Subcutaneous abdominal adipose tissue (tissue), 5 donors: ENCODE results near the gene PEX16.

Experiments used
- H3K27ac ChIP-seq: one replicate; pipeline ENCODE4 v1.7.0; 2013; ENCODE audit warnings: low read depth, mild to moderate bottlenecking, inconsistent platforms, low read length, moderate library complexity
- H3K27me3 ChIP-seq, 5 donors: one replicate each; pipeline ENCODE4 v1.7.0; 2013; ENCODE audit warnings: low read length in 5 of 5, inconsistent platforms in 1 of 5; ENCODE audit not compliant: control insufficient read depth in 5 of 5, insufficient read depth in 4 of 5
- H3K36me3 ChIP-seq, 5 donors: one replicate each; pipeline ENCODE4 v1.7.0; 2013; ENCODE audit warnings: low read length in 5 of 5; ENCODE audit not compliant: control insufficient read depth in 5 of 5, insufficient read depth in 5 of 5
- H3K4me1 ChIP-seq, 5 donors: one replicate each; pipeline ENCODE4 v1.7.0; 2013; ENCODE audit warnings: low read length in 5 of 5, mild to moderate bottlenecking in 3 of 5, moderate library complexity in 1 of 5; ENCODE audit not compliant: control insufficient read depth in 5 of 5, insufficient read depth in 5 of 5
- H3K4me3 ChIP-seq, 5 donors: one replicate each; pipeline ENCODE4 v1.7.0; 2013; ENCODE audit warnings: low read length in 5 of 5, low read depth in 1 of 5
- H3K9ac ChIP-seq, 5 donors: one replicate each; pipeline ENCODE4 v1.7.0; 2013; ENCODE audit warnings: low read length in 5 of 5, mild to moderate bottlenecking in 4 of 5, moderate library complexity in 3 of 5
- H3K9me3 ChIP-seq, 5 donors: one replicate each; pipeline ENCODE4 v1.7.0; 2013; ENCODE audit warnings: low read length in 5 of 5; ENCODE audit not compliant: control insufficient read depth in 5 of 5
- donor health status: healthy.
- donor health status: healthy.
- donor health status: healthy.
- donor health status: healthy.
- donor health status: healthy.

PEX16 gene

GRCh38 chr11:45932217-45932616 lies 14.5 kb upstream of the PEX16 start:
- Histone ChIP-seq H3K27ac (no peak overlapping the region), H3K4me1 (peaks cover 0 to 9% (median 5%) of the 10 kb centered on the region in 5 donors), H3K27me3 (no peaks in the 10 kb centered on the region), H3K4me3 (no peak overlapping the region), H3K9me3 (no peaks in the 10 kb centered on the region), H3K36me3 (peaks cover 11 to 55% (median 49%) of the 10 kb centered on the region in 5 donors), H3K9ac (peak overlapping the region in 1 of 5 donors; percentile 7)

- H3K27me3 ChIP-seq: peaks cover 0 to 2% (median 0%) of the 10 kb centered on the region in 5 donors
- no peak overlapping the region for H3K4me3 ChIP-seq
- H3K4me1 ChIP-seq: peaks cover 0 to 9% (median 5%) of the 10 kb centered on the region in 5 donors
- peaks cover 8 to 51% (median 47%) of the 10 kb centered on the region in 5 donors for H3K36me3 ChIP-seq
- peak overlapping the region in 1 of 5 donors; percentile 7 for H3K9ac ChIP-seq
- no peak overlapping the region for H3K27ac ChIP-seq
- H3K9me3 ChIP-seq: no peaks in the 10 kb centered on the region
Measured at GRCh38 chr11:45931739-45932138, 14.1 kb upstream of the PEX16 start.

GRCh38 chr11:45930951-45931570 lies 13.4 kb upstream of the PEX16 start:
- no peaks in the 10 kb centered on the region for H3K9me3 ChIP-seq
- H3K36me3 ChIP-seq: peaks cover 4 to 45% (median 41%) of the 10 kb centered on the region in 5 donors
- peaks cover 0 to 9% (median 5%) of the 10 kb centered on the region in 5 donors for H3K4me1 ChIP-seq
- peaks cover 3 to 9% (median 5%) of the 10 kb centered on the region in 5 donors for H3K27me3 ChIP-seq
- H3K4me3 ChIP-seq: no peak overlapping the region
- no peak overlapping the region for H3K9ac ChIP-seq
- no peak overlapping the region for H3K27ac ChIP-seq

GRCh38 chr11:45930031-45930794 lies 12.5 kb upstream of the PEX16 start:
- Histone ChIP-seq H3K4me1 (peaks cover 0 to 9% (median 5%) of the 10 kb centered on the region in 5 donors), H3K9me3 (no peaks in the 10 kb centered on the region), H3K4me3 (no peak overlapping the region), H3K27ac (no peak overlapping the region), H3K27me3 (peaks cover 7 to 12% (median 9%) of the 10 kb centered on the region in 5 donors), H3K9ac (no peak overlapping the region), H3K36me3 (peaks cover 0 to 37% (median 34%) of the 10 kb centered on the region in 5 donors)

GRCh38 chr11:45929486-45930030 lies 11.9 kb upstream of the PEX16 start:
- Histone ChIP-seq H3K9ac (no peak overlapping the region), H3K27me3 (peaks cover 8 to 12% (median 9%) of the 10 kb centered on the region in 5 donors), H3K4me1 (peaks cover 0 to 9% (median 5%) of the 10 kb centered on the region in 5 donors), H3K4me3 (no peak overlapping the region), H3K9me3 (no peaks in the 10 kb centered on the region), H3K36me3 (peaks cover 0 to 30% (median 27%) of the 10 kb centered on the region in 5 donors), H3K27ac (no peak overlapping the region)

- no peak overlapping the region for H3K9ac ChIP-seq
- H3K27me3 ChIP-seq: peaks cover 8 to 16% (median 10%) of the 10 kb centered on the region in 5 donors
- H3K4me3 ChIP-seq: no peak overlapping the region
- peaks cover 0 to 21% (median 18%) of the 10 kb centered on the region in 5 donors for H3K36me3 ChIP-seq
- H3K27ac ChIP-seq: no peak overlapping the region
- peaks cover 0 to 9% (median 5%) of the 10 kb centered on the region in 5 donors for H3K4me1 ChIP-seq
- H3K9me3 ChIP-seq: no peaks in the 10 kb centered on the region
Measured at GRCh38 chr11:45928535-45929215, 11.0 kb upstream of the PEX16 start.

GRCh38 chr11:45927684-45928413 lies 10.2 kb upstream of the PEX16 start:
- H3K9ac ChIP-seq: no peak overlapping the region
- H3K9me3 ChIP-seq: no peaks in the 10 kb centered on the region
- peaks cover 14 to 21% (median 17%) of the 10 kb centered on the region in 5 donors for H3K27me3 ChIP-seq
- H3K4me3 ChIP-seq: no peak overlapping the region
- H3K27ac ChIP-seq: no peak overlapping the region
- peaks cover 0 to 14% (median 11%) of the 10 kb centered on the region in 5 donors for H3K4me1 ChIP-seq
- peaks cover 0 to 13% (median 11%) of the 10 kb centered on the region in 5 donors for H3K36me3 ChIP-seq

GRCh38 chr11:45927332-45927683 lies 9.6 kb upstream of the PEX16 start:
- peaks cover 18 to 21% (median 19%) of the 10 kb centered on the region in 5 donors for H3K27me3 ChIP-seq
- H3K9me3 ChIP-seq: no peaks in the 10 kb centered on the region
- peaks cover 0 to 12% (median 10%) of the 10 kb centered on the region in 5 donors for H3K36me3 ChIP-seq
- H3K4me1 ChIP-seq: peaks cover 0 to 16% (median 16%) of the 10 kb centered on the region in 5 donors
- no peak overlapping the region for H3K27ac ChIP-seq
- H3K9ac ChIP-seq: no peak overlapping the region
- H3K4me3 ChIP-seq: no peak overlapping the region

- H3K27ac ChIP-seq: no peak overlapping the region
- peaks cover 18 to 24% (median 23%) of the 10 kb centered on the region in 5 donors for H3K27me3 ChIP-seq
- no peak overlapping the region for H3K9ac ChIP-seq
- no peak overlapping the region for H3K4me3 ChIP-seq
- no peaks in the 10 kb centered on the region for H3K9me3 ChIP-seq
- H3K36me3 ChIP-seq: peaks cover 0 to 7% (median 4%) of the 10 kb centered on the region in 5 donors
- H3K4me1 ChIP-seq: peaks cover 0 to 18% (median 16%) of the 10 kb centered on the region in 5 donors
Measured at GRCh38 chr11:45926536-45927331, 9.1 kb upstream of the PEX16 start.
